Peyer's patch (tissue), 4 donors: Measurements from ENCODE around the gene ZXDB.
A peak's percentile ranks its signal among the peaks of the same experiment; 100 is the strongest.

Experiments
- POLR2A ChIP-seq, 2 donors: fragments of 450-650 bp; IDR thresholded peaks; one replicate each; pipeline ENCODE4 v1.5.1; 2017; ENCODE audit warnings: antibody characterized with exemption in 2 of 2, mild to moderate bottlenecking in 2 of 2, moderate library complexity in 2 of 2
- TF ChIP-seq, protein P1 (sequence below), 6 experiments: fragments of 450-650 bp in 4 of 6; fragments of 200-600 bp in 2 of 6; sonication (generic) in 1 of 6; IDR thresholded peaks; one replicate each; pipeline ENCODE4 v1.5.1; 2017 to 2019; ENCODE audit warnings: antibody characterized with exemption in 6 of 6, mild to moderate bottlenecking in 3 of 6, moderate library complexity in 1 of 6

DNA sequence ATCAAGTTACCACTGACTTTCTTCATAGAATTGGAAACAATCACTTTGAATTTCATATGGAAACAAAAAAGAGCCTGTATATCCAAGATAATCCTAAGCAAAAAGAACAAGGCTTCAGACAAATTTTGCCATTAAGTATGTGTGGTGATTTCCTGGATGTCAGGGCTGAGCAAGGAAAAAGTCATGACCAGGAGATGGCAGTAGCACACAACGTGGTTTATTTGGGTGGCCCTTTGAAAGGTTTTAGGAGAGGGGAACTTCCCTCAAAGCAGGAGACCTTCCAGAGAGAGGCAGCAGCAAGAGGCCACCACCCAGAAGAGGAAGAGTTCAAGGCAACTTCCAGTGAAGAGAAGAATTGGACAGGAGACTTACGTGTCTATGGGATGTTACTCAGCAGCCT, 18.1 kb upstream of the ZXDB start:
- TF ChIP-seq, protein P1, sequence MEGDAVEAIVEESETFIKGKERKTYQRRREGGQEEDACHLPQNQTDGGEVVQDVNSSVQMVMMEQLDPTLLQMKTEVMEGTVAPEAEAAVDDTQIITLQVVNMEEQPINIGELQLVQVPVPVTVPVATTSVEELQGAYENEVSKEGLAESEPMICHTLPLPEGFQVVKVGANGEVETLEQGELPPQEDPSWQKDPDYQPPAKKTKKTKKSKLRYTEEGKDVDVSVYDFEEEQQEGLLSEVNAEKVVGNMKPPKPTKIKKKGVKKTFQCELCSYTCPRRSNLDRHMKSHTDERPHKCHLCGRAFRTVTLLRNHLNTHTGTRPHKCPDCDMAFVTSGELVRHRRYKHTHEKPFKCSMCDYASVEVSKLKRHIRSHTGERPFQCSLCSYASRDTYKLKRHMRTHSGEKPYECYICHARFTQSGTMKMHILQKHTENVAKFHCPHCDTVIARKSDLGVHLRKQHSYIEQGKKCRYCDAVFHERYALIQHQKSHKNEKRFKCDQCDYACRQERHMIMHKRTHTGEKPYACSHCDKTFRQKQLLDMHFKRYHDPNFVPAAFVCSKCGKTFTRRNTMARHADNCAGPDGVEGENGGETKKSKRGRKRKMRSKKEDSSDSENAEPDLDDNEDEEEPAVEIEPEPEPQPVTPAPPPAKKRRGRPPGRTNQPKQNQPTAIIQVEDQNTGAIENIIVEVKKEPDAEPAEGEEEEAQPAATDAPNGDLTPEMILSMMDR (IDR thresholded peaks at IDR 0.05) = peak in 3 of 6 experiments; percentile 16 to 26 (median 20)
- TF ChIP-seq POLR2A (IDR thresholded peaks at IDR 0.05) = no peak
